WTC11 (cell line): ENCODE data around the gene ZFYVE28. TPM values are rescaled to one million over a fixed set of nuclear protein-coding genes. Genes with fewer than 3 reads are reported as not detected.

Experiments
- ATAC-seq: fragments of 200-7000 bp; cut with Tn5 transposase; 2 replicates; pipeline ENCODE4 v1.10.0; 2021; ENCODE audit warnings: mild to moderate bottlenecking, moderate library complexity
- CTCF ChIA-PET: fragments of 300-600 bp; sonication (Branson Sonifier 250); formaldehyde crosslinking; loops from one replicate; lab custom pipeline; 2021; ENCODE audit warnings: antibody characterized with exemption; lab: Charles Lee
- POLR2A ChIA-PET: fragments of 350-600 bp; sonication (Branson Sonifier 250); formaldehyde crosslinking; loops from one replicate; lab custom pipeline; 2021; ENCODE audit warnings: antibody characterized with exemption; lab: Charles Lee
- DNase-seq: peaks from one replicate; pipeline ENCODE4 v3.0.0; 2021; ENCODE audit warnings: low spot score
- H3K27ac Mint-ChIP-seq: 2 replicates; pipeline ENCODE4 v1.8.0; 2021; ENCODE audit warnings: mixed read lengths
- H3K27me3 Mint-ChIP-seq: 2 replicates; pipeline ENCODE4 v1.8.0; 2021; ENCODE audit warnings: low read depth, mild to moderate bottlenecking, moderate library complexity, mixed read lengths
- H3K36me3 Mint-ChIP-seq: 2 replicates; pipeline ENCODE4 v1.8.0; 2021; ENCODE audit warnings: mixed read lengths
- H3K4me1 Mint-ChIP-seq: 2 replicates; pipeline ENCODE4 v1.8.0; 2022; ENCODE audit warnings: mixed read lengths
- H3K4me3 Mint-ChIP-seq: 2 replicates; pipeline ENCODE4 v1.8.0; 2021; ENCODE audit warnings: mild to moderate bottlenecking, moderate library complexity, mixed read lengths
- H3K9me3 Mint-ChIP-seq: 2 replicates; pipeline ENCODE4 v1.8.0; 2021; ENCODE audit warnings: mixed read lengths
- CBFB ChIP-seq: sonication (generic); formaldehyde crosslinking; IDR thresholded peaks from 2 replicates; pipeline ENCODE4 v1.8.1; 2022; ENCODE audit warnings: mild to moderate bottlenecking, low read depth, missing genetic modification reagents
- ETV6 ChIP-seq: sonication (generic); formaldehyde crosslinking; IDR thresholded peaks from 2 replicates; pipeline ENCODE4 v1.8.1; 2022; ENCODE audit warnings: mild to moderate bottlenecking, missing genetic modification reagents
- FOXK1 ChIP-seq: sonication (generic); formaldehyde crosslinking; IDR thresholded peaks from 2 replicates; pipeline ENCODE4 v1.8.0; 2022; ENCODE audit warnings: mild to moderate bottlenecking, moderate library complexity, missing genetic modification reagents
- PRRX2 ChIP-seq: fragments of 250-450 bp; sonication (Bioruptor Pico); IDR thresholded peaks from 2 replicates; pipeline ENCODE4 v1.8.0; 2021; ENCODE audit warnings: mild to moderate bottlenecking
- RORB ChIP-seq: fragments of 250-450 bp; sonication (Bioruptor Pico); IDR thresholded peaks from 2 replicates; pipeline ENCODE4 v1.9.0; 2021; ENCODE audit warnings: mild to moderate bottlenecking
- SMAD3 ChIP-seq: sonication (generic); formaldehyde crosslinking; IDR thresholded peaks from 2 replicates; pipeline ENCODE4 v1.8.0; 2022; ENCODE audit warnings: missing genetic modification reagents, mild to moderate bottlenecking, borderline replicate concordance
- ZNF396 ChIP-seq: fragments of 250-450 bp; sonication (Bioruptor Pico); IDR thresholded peaks from 2 replicates; pipeline ENCODE4 v1.8.0; 2021; ENCODE audit warnings: mild to moderate bottlenecking, moderate library complexity, borderline replicate concordance
- ZNF423 ChIP-seq: fragments of 250-450 bp; sonication (Bioruptor Pico); IDR thresholded peaks from 2 replicates; pipeline ENCODE4 v2.1.2; 2022; ENCODE audit warnings: mild to moderate bottlenecking, moderate library complexity
- total RNA-seq: library from RNA; stranded (reverse); gene quantifications from 3 replicates; pipeline ENCODE4 v1.2.3, GENCODE V29; 2021
- TF ChIP-seq, protein P1 (sequence below): sonication (generic); formaldehyde crosslinking; IDR thresholded peaks from 2 replicates; pipeline ENCODE4 v1.8.1; 2023; ENCODE audit warnings: mild to moderate bottlenecking, missing genetic modification reagents, borderline replicate concordance
- TF ChIP-seq, protein P2 (sequence below): sonication (generic); formaldehyde crosslinking; IDR thresholded peaks from 2 replicates; pipeline ENCODE4 v1.8.0; 2022; ENCODE audit warnings: mild to moderate bottlenecking, missing genetic modification reagents
- TF ChIP-seq, protein P3 (sequence below): sonication (generic); formaldehyde crosslinking; IDR thresholded peaks from 2 replicates; pipeline ENCODE4 v1.8.1; 2023; ENCODE audit warnings: mild to moderate bottlenecking, missing genetic modification reagents
- TF ChIP-seq, protein P4 (sequence below): sonication (generic); formaldehyde crosslinking; IDR thresholded peaks from 2 replicates; pipeline ENCODE4 v1.8.1; 2023; ENCODE audit warnings: mild to moderate bottlenecking, moderate library complexity, missing genetic modification reagents

Gene ZFYVE28
- total RNA-seq, 1 experiment from 2014 or later = 7.8 TPM

DNA sequence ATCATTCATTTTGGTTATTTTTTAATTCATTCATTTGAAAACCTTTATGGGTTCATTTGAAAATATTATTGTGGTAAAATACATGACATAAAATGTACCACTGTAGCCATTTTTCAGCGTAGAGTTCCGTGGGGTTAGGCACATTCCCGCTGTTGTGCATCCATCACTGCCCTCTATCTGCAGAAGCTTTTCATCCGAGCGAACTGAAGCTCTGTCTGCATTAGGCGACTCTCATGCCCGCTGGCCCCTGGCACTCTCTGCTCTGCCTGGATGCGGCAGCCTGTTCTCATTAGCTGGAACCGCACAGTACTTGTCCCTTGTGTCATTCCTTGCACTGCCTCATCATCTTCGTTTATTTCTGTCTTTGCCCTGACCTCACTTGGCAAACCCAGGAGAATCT is 17.9 kb upstream of the ZFYVE28 start (continued):
- TF ChIP-seq, protein P1, sequence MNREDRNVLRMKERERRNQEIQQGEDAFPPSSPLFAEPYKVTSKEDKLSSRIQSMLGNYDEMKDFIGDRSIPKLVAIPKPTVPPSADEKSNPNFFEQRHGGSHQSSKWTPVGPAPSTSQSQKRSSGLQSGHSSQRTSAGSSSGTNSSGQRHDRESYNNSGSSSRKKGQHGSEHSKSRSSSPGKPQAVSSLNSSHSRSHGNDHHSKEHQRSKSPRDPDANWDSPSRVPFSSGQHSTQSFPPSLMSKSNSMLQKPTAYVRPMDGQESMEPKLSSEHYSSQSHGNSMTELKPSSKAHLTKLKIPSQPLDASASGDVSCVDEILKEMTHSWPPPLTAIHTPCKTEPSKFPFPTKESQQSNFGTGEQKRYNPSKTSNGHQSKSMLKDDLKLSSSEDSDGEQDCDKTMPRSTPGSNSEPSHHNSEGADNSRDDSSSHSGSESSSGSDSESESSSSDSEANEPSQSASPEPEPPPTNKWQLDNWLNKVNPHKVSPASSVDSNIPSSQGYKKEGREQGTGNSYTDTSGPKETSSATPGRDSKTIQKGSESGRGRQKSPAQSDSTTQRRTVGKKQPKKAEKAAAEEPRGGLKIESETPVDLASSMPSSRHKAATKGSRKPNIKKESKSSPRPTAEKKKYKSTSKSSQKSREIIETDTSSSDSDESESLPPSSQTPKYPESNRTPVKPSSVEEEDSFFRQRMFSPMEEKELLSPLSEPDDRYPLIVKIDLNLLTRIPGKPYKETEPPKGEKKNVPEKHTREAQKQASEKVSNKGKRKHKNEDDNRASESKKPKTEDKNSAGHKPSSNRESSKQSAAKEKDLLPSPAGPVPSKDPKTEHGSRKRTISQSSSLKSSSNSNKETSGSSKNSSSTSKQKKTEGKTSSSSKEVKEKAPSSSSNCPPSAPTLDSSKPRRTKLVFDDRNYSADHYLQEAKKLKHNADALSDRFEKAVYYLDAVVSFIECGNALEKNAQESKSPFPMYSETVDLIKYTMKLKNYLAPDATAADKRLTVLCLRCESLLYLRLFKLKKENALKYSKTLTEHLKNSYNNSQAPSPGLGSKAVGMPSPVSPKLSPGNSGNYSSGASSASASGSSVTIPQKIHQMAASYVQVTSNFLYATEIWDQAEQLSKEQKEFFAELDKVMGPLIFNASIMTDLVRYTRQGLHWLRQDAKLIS = no peak
- TF ChIP-seq, protein P2, sequence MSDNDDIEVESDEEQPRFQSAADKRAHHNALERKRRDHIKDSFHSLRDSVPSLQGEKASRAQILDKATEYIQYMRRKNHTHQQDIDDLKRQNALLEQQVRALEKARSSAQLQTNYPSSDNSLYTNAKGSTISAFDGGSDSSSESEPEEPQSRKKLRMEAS (CRISPR knock-in tag) = no peak
- TF ChIP-seq, protein P3, sequence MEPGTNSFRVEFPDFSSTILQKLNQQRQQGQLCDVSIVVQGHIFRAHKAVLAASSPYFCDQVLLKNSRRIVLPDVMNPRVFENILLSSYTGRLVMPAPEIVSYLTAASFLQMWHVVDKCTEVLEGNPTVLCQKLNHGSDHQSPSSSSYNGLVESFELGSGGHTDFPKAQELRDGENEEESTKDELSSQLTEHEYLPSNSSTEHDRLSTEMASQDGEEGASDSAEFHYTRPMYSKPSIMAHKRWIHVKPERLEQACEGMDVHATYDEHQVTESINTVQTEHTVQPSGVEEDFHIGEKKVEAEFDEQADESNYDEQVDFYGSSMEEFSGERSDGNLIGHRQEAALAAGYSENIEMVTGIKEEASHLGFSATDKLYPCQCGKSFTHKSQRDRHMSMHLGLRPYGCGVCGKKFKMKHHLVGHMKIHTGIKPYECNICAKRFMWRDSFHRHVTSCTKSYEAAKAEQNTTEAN (CRISPR knock-in tag) = no peak
- TF ChIP-seq SMAD3 (no peak), RORB (CRISPR knock-in tag) (no peak), FOXK1 (CRISPR knock-in tag) (no peak), ETV6 (CRISPR knock-in tag) (no peak), ZNF396 (CRISPR knock-in tag) (no peak), PRRX2 (CRISPR knock-in tag) (no peak), CBFB (CRISPR knock-in tag) (no peak)

DNA sequence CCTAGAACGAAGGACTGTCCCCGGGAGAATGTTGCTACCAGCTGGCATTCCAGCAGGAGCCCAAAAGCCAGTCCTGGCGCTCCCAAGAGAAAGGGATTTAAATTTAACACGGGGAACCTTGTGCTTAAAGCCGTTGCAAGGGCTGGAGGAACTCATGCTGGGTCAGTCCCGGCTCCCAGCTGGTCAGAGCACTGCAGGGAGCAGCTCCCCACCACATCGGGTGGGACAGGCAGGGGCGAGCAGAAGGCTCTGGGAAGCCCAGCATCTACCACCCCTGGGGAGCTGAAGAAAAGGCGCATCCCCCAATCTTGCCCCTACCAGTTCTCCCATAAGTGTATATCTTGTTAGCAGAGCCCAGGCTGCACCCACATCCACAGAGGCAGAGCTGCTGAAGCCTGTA is 16.0 kb upstream of the ZFYVE28 start:
- DNase-seq (no peak), ATAC-seq (no peak)
- CTCF ChIA-PET = interaction anchor here (1.0 to 1.9 kb wide), 5 partner anchors 12 to 214 kb away, joined by 3 to 8 read pairs (median 4); partner anchors contain the start of genes CFAP99 and ZFYVE28
- no peak overlapping the region for H3K4me3 Mint-ChIP-seq
- TF ChIP-seq ZNF423 (CRISPR knock-in tag) = peak; percentile 61
- TF ChIP-seq, protein P2 (CRISPR knock-in tag) = no peak
- TF ChIP-seq, all 79 proteins: peak for 1
- Mint-ChIP-seq H3K27me3 (no peaks in the 10 kb centered on the region), H3K4me1 (no peaks in the 10 kb centered on the region), H3K9me3 (peaks cover 7% of the 10 kb centered on the region), H3K36me3 (no peaks in the 10 kb centered on the region), H3K27ac (no peak overlapping the region; the same call in 1 of the 2 replicates)
- POLR2A ChIA-PET = no interaction called here

DNA sequence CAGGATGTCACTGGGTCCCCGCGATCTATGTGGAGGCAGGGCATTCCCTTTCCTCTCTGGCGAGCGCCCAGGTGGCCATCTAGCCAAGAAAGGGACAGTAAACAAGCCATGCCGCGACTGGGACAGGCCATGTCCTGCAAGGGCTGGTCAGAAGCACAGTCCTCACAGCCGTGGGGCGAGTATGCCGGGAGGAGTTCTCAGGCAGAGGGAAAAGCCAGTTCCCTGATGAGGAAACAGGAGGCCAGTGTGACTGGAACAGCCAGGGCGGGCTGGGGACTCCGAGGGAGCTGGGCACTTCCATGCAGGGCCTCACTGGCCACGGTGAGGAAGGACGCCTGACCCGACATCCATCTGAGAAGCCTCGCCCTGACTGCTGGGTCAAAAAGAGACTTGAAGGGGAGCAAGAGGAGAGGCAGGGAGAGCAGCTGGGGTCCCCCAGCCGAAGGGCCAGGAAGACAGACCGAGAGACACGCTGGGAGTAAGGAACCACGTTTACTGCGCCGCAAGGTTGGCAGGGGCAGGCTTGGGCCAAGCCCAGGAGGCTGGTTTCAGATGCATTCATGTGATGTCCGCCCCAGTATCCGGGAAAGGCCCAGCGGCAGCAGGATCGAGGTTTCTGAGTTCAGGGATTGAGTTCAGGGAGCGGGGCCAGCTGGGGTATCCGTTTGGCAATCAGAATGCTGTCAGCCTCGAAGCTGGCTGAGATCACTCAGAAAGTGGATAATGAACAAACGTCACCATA is 15.3 kb upstream of the ZFYVE28 start:
- TF ChIP-seq, protein P4, sequence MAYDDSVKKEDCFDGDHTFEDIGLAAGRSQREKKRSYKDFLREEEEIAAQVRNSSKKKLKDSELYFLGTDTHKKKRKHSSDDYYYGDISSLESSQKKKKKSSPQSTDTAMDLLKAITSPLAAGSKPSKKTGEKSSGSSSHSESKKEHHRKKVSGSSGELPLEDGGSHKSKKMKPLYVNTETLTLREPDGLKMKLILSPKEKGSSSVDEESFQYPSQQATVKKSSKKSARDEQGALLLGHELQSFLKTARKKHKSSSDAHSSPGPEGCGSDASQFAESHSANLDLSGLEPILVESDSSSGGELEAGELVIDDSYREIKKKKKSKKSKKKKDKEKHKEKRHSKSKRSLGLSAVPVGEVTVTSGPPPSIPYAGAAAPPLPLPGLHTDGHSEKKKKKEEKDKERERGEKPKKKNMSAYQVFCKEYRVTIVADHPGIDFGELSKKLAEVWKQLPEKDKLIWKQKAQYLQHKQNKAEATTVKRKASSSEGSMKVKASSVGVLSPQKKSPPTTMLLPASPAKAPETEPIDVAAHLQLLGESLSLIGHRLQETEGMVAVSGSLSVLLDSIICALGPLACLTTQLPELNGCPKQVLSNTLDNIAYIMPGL = no peak
- no peak for TF ChIP-seq ZNF396 (CRISPR knock-in tag)
- no peak for ATAC-seq
- no peak for DNase-seq

More for the DNA sequence above, 15.3 kb upstream of the ZFYVE28 start:
- H3K27me3 Mint-ChIP-seq = no peaks in the 10 kb centered on the region
- POLR2A ChIA-PET = no interaction called here
- CTCF ChIA-PET = interaction anchor here (1.1 to 3.6 kb wide), 5 partner anchors 8 to 214 kb away, joined by 3 to 19 read pairs (median 4); partner anchors contain the start of genes CFAP99 and ZFYVE28
- H3K36me3 Mint-ChIP-seq = no peaks in the 10 kb centered on the region
- no peaks in the 10 kb centered on the region for H3K4me1 Mint-ChIP-seq
- no peak overlapping the region; the same call in 1 of the 2 replicates for H3K27ac Mint-ChIP-seq
- H3K9me3 Mint-ChIP-seq = peaks cover 7% of the 10 kb centered on the region
- no peak overlapping the region for H3K4me3 Mint-ChIP-seq
